HepG2 (cell line): ENCODE results near the gene BFSP1. TPM values are rescaled to one million over a fixed set of nuclear protein-coding genes. Genes with fewer than 3 reads are reported as not detected.

Source experiments
- ATAC-seq: fragments of 200-7000 bp; cut with Tn5 transposase; 3 replicates; pipeline ENCODE4 v1.9.1; 2020; ENCODE audit warnings: mild to moderate bottlenecking, moderate library complexity
- BruUV-seq: library from RNA; stranded (reverse); fragments of 400-500 nt; replicated peaks from 2 replicates; lab custom pipeline; 2021; lab: Mats Ljungman, UMichigan
- CTCF ChIA-PET: fragments of 300-600 bp; formaldehyde crosslinking; extraction: SDS; loops from one replicate; lab custom pipeline; 2021; ENCODE audit warnings: low total read pairs, inconsistent platforms, low intra/inter-chr PET ratio; lab: Yijun Ruan, JAX
- POLR2A ChIA-PET: fragments of 350-600 bp; sonication (Branson Sonifier 250); formaldehyde crosslinking; loops from one replicate; lab custom pipeline; 2020; ENCODE audit warnings: antibody characterized with exemption, inconsistent platforms; lab: Yijun Ruan, JAX
- DNase-seq: peaks from one replicate; pipeline ENCODE4 v3.0.0-alpha.2; 2015; ENCODE audit warnings: low spot score
- FAIRE-seq: peaks from 3 replicates; lab custom pipeline; 2011; peaks lifted over from hg19 to GRCh38; lab: Jason Lieb, UNC
- H2AFZ ChIP-seq: one replicate; pipeline ENCODE4 v1.6.1; 2011; ENCODE audit warnings: low read length, inconsistent platforms
- H3K27ac ChIP-seq: fragments of 300-600 bp; 3 replicates; pipeline ENCODE4 v1.8.0; 2011; ENCODE audit warnings: mixed run types, mild to moderate bottlenecking, mixed read lengths, low read length, inconsistent platforms; ENCODE audit not compliant: insufficient read depth; ENCODE audit errors: extremely low read length
- H3K27me3 ChIP-seq, 2 experiments: fragments of 200-600 bp in 1 of 2; 2 replicates in 1 of 2; 3 replicates in 1 of 2; pipeline versions ENCODE4 v1.6.0 to v1.8.0; 2011; ENCODE audit warnings: low read length in 2 of 2, mild to moderate bottlenecking in 2 of 2, moderate library complexity in 2 of 2, inconsistent platforms in 1 of 2; ENCODE audit not compliant: insufficient read depth in 2 of 2, control insufficient read depth in 1 of 2
- H3K36me3 ChIP-seq, 2 experiments: fragments of 200-600 bp in 1 of 2; replicated peaks in 1 of 2; 2 replicates in 1 of 2; 3 replicates in 1 of 2; pipeline versions ENCODE4 v1.5.1 to v1.8.0; 2011; ENCODE audit warnings: low read length in 2 of 2, inconsistent platforms in 1 of 2; ENCODE audit not compliant: insufficient read depth in 2 of 2, control insufficient read depth in 1 of 2
- H3K4me1 ChIP-seq: 2 replicates; pipeline ENCODE4 v1.5.1; 2012; ENCODE audit warnings: low read length, inconsistent platforms; ENCODE audit not compliant: insufficient read depth
- H3K4me2 ChIP-seq: 2 replicates; pipeline ENCODE4 v1.6.0; 2011; ENCODE audit warnings: low read depth, low read length, inconsistent platforms
- H3K4me3 ChIP-seq, 3 experiments: fragments of 200-600 bp in 1 of 3; sonication (generic), shearing (Covaris generic) in 1 of 3; replicated peaks in 1 of 3; 2 replicates each; pipeline ENCODE4 v1.5.1; 2011 to 2016; ENCODE audit warnings: low read length in 3 of 3, inconsistent platforms in 2 of 3, low read depth in 2 of 3, mild to moderate bottlenecking in 2 of 3, control low read depth in 1 of 3, mixed read lengths in 1 of 3; ENCODE audit not compliant: insufficient read depth in 1 of 3
- H3K79me2 ChIP-seq: one replicate; pipeline ENCODE4 v1.6.1; 2011; ENCODE audit warnings: low read length, inconsistent platforms; ENCODE audit not compliant: insufficient read depth
- H3K9ac ChIP-seq: 2 replicates; pipeline ENCODE4 v1.6.0; 2011; ENCODE audit warnings: mild to moderate bottlenecking, low read depth, low read length, inconsistent platforms; ENCODE audit not compliant: insufficient read depth
- H3K9me3 ChIP-seq: 2 replicates; pipeline ENCODE4 v1.5.1; 2012; ENCODE audit warnings: mild to moderate bottlenecking, low read length
- H4K20me1 ChIP-seq: 2 replicates; pipeline ENCODE4 v1.6.0; 2011; ENCODE audit warnings: inconsistent platforms, mild to moderate bottlenecking, low read length, moderate library complexity; ENCODE audit not compliant: insufficient read depth
- EHMT2 ChIP-seq: fragments of 200-600 bp; sonication (generic); IDR thresholded peaks from 2 replicates; pipeline ENCODE4 v1.7.0; 2017; ENCODE audit warnings: antibody characterized with exemption, low read depth, low read length, borderline replicate concordance
- GABPA ChIP-seq, 2 experiments: IDR thresholded peaks; 2 replicates each; pipeline ENCODE4 v1.6.1; 2011 to 2016; ENCODE audit warnings: low read depth in 2 of 2, low read length in 1 of 2, missing biosample characterization in 1 of 2, missing genetic modification characterization in 1 of 2
- HDAC1 ChIP-seq: sonication (generic); formaldehyde crosslinking; IDR thresholded peaks from 2 replicates; pipeline ENCODE4 v1.5.1; 2020; ENCODE audit warnings: mild to moderate bottlenecking, missing genetic modification reagents
- MTF2 ChIP-seq: sonication (generic); formaldehyde crosslinking; IDR thresholded peaks from 2 replicates; pipeline ENCODE4 v1.5.0; 2020; ENCODE audit warnings: missing genetic modification reagents, borderline replicate concordance
- UBTF ChIP-seq: sonication (generic); formaldehyde crosslinking; IDR thresholded peaks from 2 replicates; pipeline ENCODE4 v1.4.0; 2020; ENCODE audit warnings: mild to moderate bottlenecking, missing genetic modification reagents
- YY1 ChIP-seq: IDR thresholded peaks from 2 replicates; pipeline ENCODE4 v1.6.1; 2011; ENCODE audit warnings: low read length, low read depth, moderate library complexity, mild to moderate bottlenecking; ENCODE audit not compliant: insufficient read depth, insufficient replicate concordance
- ZC3H4 ChIP-seq: sonication (generic); formaldehyde crosslinking; IDR thresholded peaks from 2 replicates; pipeline ENCODE4 v1.4.0; 2020; ENCODE audit warnings: missing genetic modification reagents, borderline replicate concordance
- ZMYM3 ChIP-seq: sonication (generic); formaldehyde crosslinking; IDR thresholded peaks from 2 replicates; pipeline ENCODE4 v1.5.1; 2020; ENCODE audit warnings: mild to moderate bottlenecking, missing genetic modification reagents
- ZNF230 ChIP-seq: sonication (generic); formaldehyde crosslinking; IDR thresholded peaks from 2 replicates; pipeline ENCODE4 v1.4.0; 2020; ENCODE audit warnings: mild to moderate bottlenecking, missing genetic modification reagents
- ZNF235 ChIP-seq: sonication (generic); formaldehyde crosslinking; IDR thresholded peaks from 2 replicates; pipeline ENCODE4 v1.8.1; 2023; ENCODE audit warnings: mild to moderate bottlenecking, missing genetic modification reagents, borderline replicate concordance
- ZNF772 ChIP-seq: sonication (generic); formaldehyde crosslinking; IDR thresholded peaks from 2 replicates; pipeline ENCODE4 v1.5.0; 2020; ENCODE audit warnings: mild to moderate bottlenecking, missing genetic modification reagents
- ZNF790 ChIP-seq: sonication (generic); formaldehyde crosslinking; IDR thresholded peaks from 2 replicates; pipeline ENCODE4 v1.8.0; 2022; ENCODE audit warnings: missing genetic modification reagents, mild to moderate bottlenecking, borderline replicate concordance
- ZZZ3 ChIP-seq: sonication (generic); formaldehyde crosslinking; IDR thresholded peaks from 2 replicates; pipeline ENCODE4 v1.4.0; 2020; ENCODE audit warnings: missing genetic modification reagents, mild to moderate bottlenecking, borderline replicate concordance
- WGBS: methylation state at CpG from one replicate; pipeline ENCODE4 v1.1.6; 2017; ENCODE audit warnings: low lambda C conversion rate; 5-methylcytosine and 5-hydroxymethylcytosine counted together
- in situ Hi-C: cut with HindIII; loops from 2 replicates; pipeline ENCODE4 v1.10.0; 2017; ENCODE audit warnings: low pct_unique_long_range_greater_than_20kb; ENCODE audit not compliant: extremely low pct_ligation_motif_present
- intact Hi-C: fragments of 100-400 bp; cut with micrococcal nuclease; formaldehyde crosslinking; loops from one replicate; pipeline ENCODE4 v1.10.0; 2022; ENCODE audit not compliant: unreplicated experiment
- polyA plus RNA-seq, 8 experiments: library from polyadenylated mRNA; depleted of rRNA in 3 of 8; stranded (reverse) in 7 of 8; unstranded in 1 of 8; fragments of >200 nt; fragmentation: Illumina TruSeq in 4 of 8; extraction: Trizol in 4 of 8; gene quantifications; 2 replicates each; pipeline versions ENCODE4 v1.2.1 to v1.2.3, GENCODE V29; 2011 to 2016; ENCODE audit warnings: low read depth in 4 of 8, missing spikeins in 1 of 8, mixed read lengths in 1 of 8; ENCODE audit not compliant: insufficient read depth in 1 of 8
- total RNA-seq, 5 experiments: library from RNA; depleted of rRNA; stranded (reverse); fragments of >200 nt; fragmentation: Illumina TruSeq; extraction: Trizol; gene quantifications; 2 replicates each; pipeline ENCODE4 v1.2.3, GENCODE V29; 2016; ENCODE audit warnings: low read depth in 1 of 5
- TF ChIP-seq, protein P1 (sequence below), 2 experiments: sonication (generic) in 1 of 2; formaldehyde crosslinking in 1 of 2; IDR thresholded peaks; 2 replicates each; pipeline versions ENCODE4 v1.4.0 to v1.6.1; 2018 to 2020; ENCODE audit warnings: missing genetic modification reagents in 2 of 2, borderline replicate concordance in 1 of 2, low read depth in 1 of 2, mild to moderate bottlenecking in 1 of 2, missing biosample characterization in 1 of 2

Gene BFSP1
- total and polyA plus RNA-seq, 2 of the 13 experiments (the other 11 are each of a cell fraction or from before 2014, with no cell fraction given), result 0.22 to 0.26 TPM

DNA sequence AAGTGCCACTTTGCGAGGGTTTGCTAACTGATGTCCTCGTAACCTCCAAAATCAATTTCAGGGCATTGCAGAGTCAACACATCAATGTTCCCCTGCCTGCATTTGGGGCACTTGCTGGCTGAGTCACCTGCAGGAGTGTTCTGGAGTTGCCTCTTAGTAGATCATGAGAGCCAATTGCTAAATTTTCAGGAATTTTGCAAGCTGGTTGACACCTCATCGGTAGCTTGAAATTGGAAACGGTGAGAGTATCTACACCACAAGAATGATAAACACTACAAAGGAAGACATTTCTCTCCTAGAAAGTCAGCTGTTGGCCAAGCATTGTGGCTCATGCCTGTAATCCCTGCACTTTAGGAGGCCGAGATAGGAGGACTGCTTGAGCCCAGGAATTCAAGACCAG is 10.8 kb upstream of the BFSP1 start:
- in situ Hi-C loops, result no loop called here
- H4K20me1 ChIP-seq, result no peaks in the 10 kb centered on the region
- intact Hi-C loops, result no loop called here
- H3K4me3 ChIP-seq, result no peak overlapping the region
- no peak overlapping the region for H3K9ac ChIP-seq
- TF ChIP-seq MTF2 (CRISPR knock-in tag), result no peak
- TF ChIP-seq HDAC1 (CRISPR knock-in tag), result no peak
- TF ChIP-seq ZZZ3 (CRISPR knock-in tag), result no peak
- ChIA-PET CTCF (no interaction called here), POLR2A (interaction anchor here (0.7 kb wide), 1 partner anchor 66 kb away, joined by 3 read pairs; no protein-coding TSS in a partner anchor)
- ATAC-seq (no peak), FAIRE-seq (no peak), DNase-seq (no peak)
- H2AFZ ChIP-seq, result no peak overlapping the region
- no peak overlapping the region for H3K27ac ChIP-seq
- H3K36me3 ChIP-seq, result no peaks in the 10 kb centered on the region
- H3K79me2 ChIP-seq, result no peaks in the 10 kb centered on the region
- no TSS peak for BruUV-seq
- 26% methylated on average over 5 of the region's 5 CpGs for WGBS
- peaks cover 0 to 3% of the 10 kb centered on the region in 2 experiments; a peak in 1 of 5 replicates for H3K27me3 ChIP-seq
- H3K9me3 ChIP-seq, result no peaks in the 10 kb centered on the region
- peaks cover 5% of the 10 kb centered on the region for H3K4me1 ChIP-seq
- no peak overlapping the region for H3K4me2 ChIP-seq

DNA sequence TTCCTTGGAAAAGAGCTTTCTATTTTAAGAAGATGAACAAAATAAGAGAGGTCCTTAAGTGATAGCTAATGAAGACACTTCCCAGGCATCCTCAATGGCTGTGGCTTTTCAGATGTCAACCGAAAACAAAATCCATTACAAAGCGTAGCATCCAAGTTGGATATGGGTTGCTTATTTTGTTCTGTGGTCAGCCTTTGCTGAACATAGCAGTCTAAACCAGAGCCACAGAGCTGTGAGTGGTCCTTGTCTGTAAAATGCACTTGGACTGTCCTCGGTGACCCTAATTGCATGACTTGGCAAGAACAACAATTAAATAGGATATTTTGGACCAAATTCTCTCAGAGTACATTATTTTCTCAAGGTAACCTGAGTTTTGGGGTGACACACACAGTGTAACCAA is 10.4 kb upstream of the BFSP1 start:
- H3K9ac ChIP-seq, result no peak overlapping the region
- CTCF ChIA-PET, result no interaction called here
- no peaks in the 10 kb centered on the region for H4K20me1 ChIP-seq
- H3K4me1 ChIP-seq, result peaks cover 9% of the 10 kb centered on the region
- in situ Hi-C loops, result no loop called here
- POLR2A ChIA-PET, result interaction anchor here (0.7 kb wide), 1 partner anchor 66 kb away, joined by 3 read pairs; no protein-coding TSS in a partner anchor
- H3K9me3 ChIP-seq, result no peaks in the 10 kb centered on the region
- DNase-seq, result no peak
- intact Hi-C loops, result no loop called here
- no peak for ATAC-seq
- H3K4me2 ChIP-seq, result no peak overlapping the region
- WGBS, result 46% methylated on average over 3 of the region's 3 CpGs
- H3K27ac ChIP-seq, result no peak overlapping the region
- no peak overlapping the region for H3K4me3 ChIP-seq
- no TSS peak for BruUV-seq
- peaks cover 0 to 3% of the 10 kb centered on the region in 2 experiments; a peak in 1 of 5 replicates for H3K27me3 ChIP-seq
- FAIRE-seq, result no peak
- H3K36me3 ChIP-seq, result no peaks in the 10 kb centered on the region
- no peak overlapping the region for H2AFZ ChIP-seq
- no peaks in the 10 kb centered on the region for H3K79me2 ChIP-seq
- TF ChIP-seq ZMYM3 (CRISPR knock-in tag) (no peak), ZNF772 (CRISPR knock-in tag) (no peak), EHMT2 (no peak), ZNF230 (CRISPR knock-in tag) (no peak), UBTF (CRISPR knock-in tag) (no peak), ZC3H4 (no peak), ZNF235 (CRISPR knock-in tag) (no peak), ZNF790 (CRISPR knock-in tag) (no peak), YY1 (no peak), GABPA (IDR thresholded peaks at IDR 0.05; ENCODE audit: low read depth, low read length) (no peak), GABPA (CRISPR knock-in tag; IDR thresholded peaks at IDR 0.05; ENCODE audit: low read depth) (no peak)
- TF ChIP-seq, protein P1, sequence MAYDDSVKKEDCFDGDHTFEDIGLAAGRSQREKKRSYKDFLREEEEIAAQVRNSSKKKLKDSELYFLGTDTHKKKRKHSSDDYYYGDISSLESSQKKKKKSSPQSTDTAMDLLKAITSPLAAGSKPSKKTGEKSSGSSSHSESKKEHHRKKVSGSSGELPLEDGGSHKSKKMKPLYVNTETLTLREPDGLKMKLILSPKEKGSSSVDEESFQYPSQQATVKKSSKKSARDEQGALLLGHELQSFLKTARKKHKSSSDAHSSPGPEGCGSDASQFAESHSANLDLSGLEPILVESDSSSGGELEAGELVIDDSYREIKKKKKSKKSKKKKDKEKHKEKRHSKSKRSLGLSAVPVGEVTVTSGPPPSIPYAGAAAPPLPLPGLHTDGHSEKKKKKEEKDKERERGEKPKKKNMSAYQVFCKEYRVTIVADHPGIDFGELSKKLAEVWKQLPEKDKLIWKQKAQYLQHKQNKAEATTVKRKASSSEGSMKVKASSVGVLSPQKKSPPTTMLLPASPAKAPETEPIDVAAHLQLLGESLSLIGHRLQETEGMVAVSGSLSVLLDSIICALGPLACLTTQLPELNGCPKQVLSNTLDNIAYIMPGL (CRISPR knock-in tag; IDR thresholded peaks at IDR 0.05; ENCODE audit: borderline replicate concordance in 1 of 2, low read depth in 1 of 2), result no peak
